SJSA1 (cell line): Measurements from ENCODE around the gene HES6. TPM values are rescaled to one million over a fixed set of nuclear protein-coding genes. Genes with fewer than 3 reads are reported as not detected.

Experiments used
- DNase-seq, 2 experiments: peaks; one replicate each; pipeline ENCODE4 v3.0.0-alpha.2; 2015 to 2020; ENCODE audit warnings: low spot score in 2 of 2, low read depth in 1 of 2
- H3K27ac ChIP-seq: fragments of 250-450 bp; sonication (Bioruptor Pico); 2 replicates; pipeline ENCODE4 v1.5.1; 2020; ENCODE audit warnings: mild to moderate bottlenecking, moderate library complexity
- H3K27me3 ChIP-seq: fragments of 250-450 bp; sonication (Bioruptor Pico); replicated peaks from 2 replicates; pipeline ENCODE4 v1.5.1; 2020; ENCODE audit warnings: mild to moderate bottlenecking, moderate library complexity
- H3K36me3 ChIP-seq: fragments of 250-450 bp; sonication (Bioruptor Pico); 2 replicates; pipeline ENCODE4 v1.5.1; 2020; ENCODE audit warnings: mild to moderate bottlenecking
- H3K4me1 ChIP-seq: fragments of 250-450 bp; sonication (Bioruptor Pico); replicated peaks from 2 replicates; pipeline ENCODE4 v1.6.1; 2021; ENCODE audit warnings: mild to moderate bottlenecking
- H3K4me3 ChIP-seq: fragments of 250-450 bp; sonication (Bioruptor Pico); 2 replicates; pipeline ENCODE4 v1.5.1; 2020; ENCODE audit warnings: mild to moderate bottlenecking
- H3K9me3 ChIP-seq: fragments of 250-450 bp; sonication (Bioruptor Pico); replicated peaks from 2 replicates; pipeline ENCODE4 v1.5.1; 2020; ENCODE audit warnings: mild to moderate bottlenecking
- total RNA-seq: library from RNA; depleted of rRNA; stranded (reverse); fragments of >200 nt; shearing (Covaris generic); gene quantifications from 2 replicates; pipeline ENCODE4 v1.2.3, GENCODE V29; 2014

HES6 gene
- total RNA-seq, 1 experiment from 2014 or later: 13.8 TPM

- peaks cover 49% of the 10 kb centered on the region for H3K36me3 ChIP-seq
- H3K9me3 ChIP-seq: no peaks in the 10 kb centered on the region
- no peak for DNase-seq
- H3K4me3 ChIP-seq: no peak overlapping the region
- no peaks in the 10 kb centered on the region for H3K4me1 ChIP-seq
- no peaks in the 10 kb centered on the region for H3K27me3 ChIP-seq
- H3K27ac ChIP-seq: no peak overlapping the region
Observed at GRCh38 chr2:238267341-238267710, 27.5 kb upstream of the HES6 start.

DNA sequence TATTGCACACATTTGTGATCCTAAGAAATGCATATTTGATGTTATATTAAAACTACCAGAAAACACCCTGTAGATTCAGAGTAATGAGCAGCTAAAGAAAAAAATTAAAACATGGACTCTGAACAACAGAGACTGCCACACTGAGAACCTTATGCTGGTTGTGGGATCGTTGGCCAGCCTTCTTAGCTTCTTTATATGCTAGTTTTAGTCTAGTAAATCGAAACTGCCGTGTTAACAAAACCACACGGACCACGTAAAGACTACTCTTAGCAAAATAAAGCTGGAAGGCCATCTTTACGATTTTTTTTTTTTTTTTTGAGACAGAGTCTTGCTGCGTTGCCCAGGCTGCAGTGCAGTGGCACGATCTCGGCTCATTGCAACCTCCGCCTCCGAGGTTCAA lies 25.8 kb upstream of the HES6 start:
- H3K9me3 ChIP-seq: no peaks in the 10 kb centered on the region
- no peak for DNase-seq
- no peaks in the 10 kb centered on the region for H3K27me3 ChIP-seq

GRCh38 chr2:238264072-238264460 lies 24.2 kb upstream of the HES6 start:
- no peaks in the 10 kb centered on the region for H3K4me1 ChIP-seq
- H3K27ac ChIP-seq: no peak overlapping the region
- no peaks in the 10 kb centered on the region for H3K9me3 ChIP-seq
- no peak for DNase-seq
- no peaks in the 10 kb centered on the region for H3K27me3 ChIP-seq
- H3K36me3 ChIP-seq: peaks cover 60% of the 10 kb centered on the region
- no peak overlapping the region for H3K4me3 ChIP-seq

More for the DNA sequence above, 25.8 kb upstream of the HES6 start:
- Histone ChIP-seq H3K4me3 (no peak overlapping the region), H3K4me1 (no peaks in the 10 kb centered on the region), H3K36me3 (peaks cover 57% of the 10 kb centered on the region), H3K27ac (no peak overlapping the region)

GRCh38 chr2:238263204-238264071 lies 23.6 kb upstream of the HES6 start:
- Histone ChIP-seq H3K36me3 (peaks cover 57% of the 10 kb centered on the region), H3K4me1 (no peaks in the 10 kb centered on the region), H3K4me3 (no peak overlapping the region), H3K27me3 (no peaks in the 10 kb centered on the region), H3K9me3 (no peaks in the 10 kb centered on the region), H3K27ac (no peak overlapping the region)
- DNase-seq: peak; percentile 71 to 87

DNA sequence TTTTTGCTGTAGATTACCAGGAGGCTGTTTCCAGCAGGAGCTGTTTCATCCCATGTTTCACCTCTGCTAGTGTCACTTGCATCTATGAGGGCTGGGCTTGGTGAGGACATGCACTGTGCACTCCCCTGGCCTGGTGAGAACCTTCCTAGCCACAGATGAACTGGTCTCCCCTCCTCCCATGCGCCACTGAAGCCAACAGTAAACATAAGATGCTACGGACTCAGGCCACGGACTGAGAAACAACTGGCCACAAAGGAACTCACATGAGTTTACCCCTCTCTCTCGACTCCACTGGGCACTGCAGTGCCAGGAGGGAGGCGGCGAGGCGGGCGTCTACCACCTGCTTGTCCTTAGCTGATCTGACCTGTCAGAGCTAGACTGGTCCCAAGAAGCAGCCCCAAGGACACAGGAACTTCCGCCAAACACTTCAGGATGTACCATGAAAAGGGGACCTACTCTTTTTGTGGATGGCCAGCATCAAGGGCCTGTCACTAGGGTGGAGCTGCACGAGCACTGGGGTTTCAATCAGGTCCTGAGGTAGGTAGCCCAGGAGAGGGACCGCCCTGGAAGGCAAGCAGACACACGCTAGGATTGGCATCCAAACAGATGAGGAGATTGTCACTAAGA lies 22.8 kb upstream of the HES6 start:
- Histone ChIP-seq H3K27me3 (no peaks in the 10 kb centered on the region), H3K27ac (no peak overlapping the region), H3K36me3 (peaks cover 58% of the 10 kb centered on the region), H3K4me3 (no peak overlapping the region), H3K9me3 (no peaks in the 10 kb centered on the region), H3K4me1 (no peaks in the 10 kb centered on the region)
- DNase-seq: no peak

DNA sequence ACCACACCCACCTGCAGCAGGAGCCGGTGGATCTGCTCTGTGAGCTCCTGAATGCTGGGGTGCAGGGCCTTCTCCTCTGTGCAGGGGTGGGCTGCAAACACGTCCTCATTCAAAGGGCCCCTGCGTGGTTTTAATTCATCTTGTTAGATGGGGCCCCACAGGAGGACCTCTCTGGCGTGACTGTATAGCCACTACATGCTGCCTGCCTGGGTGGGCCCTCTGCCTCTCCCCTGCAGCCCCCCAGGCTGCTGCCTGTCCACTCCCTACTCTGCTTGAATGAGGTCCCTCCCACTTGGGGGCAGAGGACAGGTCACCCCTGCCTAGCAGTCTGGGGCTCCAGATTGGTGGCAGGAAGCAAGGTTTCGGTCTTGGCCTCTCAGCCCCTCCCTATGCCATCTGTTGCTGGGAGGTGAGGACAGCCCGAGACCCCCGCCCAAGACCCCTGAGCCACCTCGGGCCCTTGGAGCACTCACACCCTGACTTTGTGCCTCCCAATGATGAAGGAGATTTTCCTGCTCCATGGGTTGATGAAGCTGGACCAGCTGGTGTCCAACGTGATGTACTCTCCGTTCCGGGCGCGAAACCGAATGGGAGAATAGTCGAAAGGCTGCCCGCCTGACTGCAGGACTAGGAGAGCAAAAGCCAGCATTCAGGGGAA lies 22.0 kb upstream of the HES6 start:
- no peaks in the 10 kb centered on the region for H3K9me3 ChIP-seq
- no peaks in the 10 kb centered on the region for H3K27me3 ChIP-seq
- H3K36me3 ChIP-seq: peaks cover 58% of the 10 kb centered on the region
- no peak for DNase-seq
- H3K4me1 ChIP-seq: no peaks in the 10 kb centered on the region
- no peak overlapping the region for H3K4me3 ChIP-seq
- H3K27ac ChIP-seq: no peak overlapping the region

DNA sequence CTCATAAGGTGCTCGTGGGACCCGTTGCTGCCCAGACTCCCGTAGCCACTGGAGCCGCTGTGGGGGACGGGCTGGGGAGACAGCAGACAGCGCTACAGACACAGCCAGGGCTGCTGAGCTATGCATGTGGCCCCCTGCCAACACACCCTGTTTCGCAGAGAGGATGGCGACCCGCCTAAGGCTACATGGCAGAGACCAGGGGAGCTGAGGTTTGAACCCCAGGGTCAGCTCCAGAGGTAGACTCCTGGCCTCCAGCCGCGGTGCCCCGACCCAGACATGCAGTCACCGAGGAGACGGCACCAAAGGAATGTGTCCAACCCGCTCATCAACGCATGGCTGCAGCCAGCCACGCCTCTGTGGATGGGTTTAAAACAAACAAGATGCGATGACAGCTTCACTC lies 21.0 kb upstream of the HES6 start:
- no peak for DNase-seq
- Histone ChIP-seq H3K4me1 (no peaks in the 10 kb centered on the region), H3K27me3 (no peaks in the 10 kb centered on the region), H3K36me3 (peaks cover 68% of the 10 kb centered on the region), H3K4me3 (no peak overlapping the region), H3K27ac (no peak overlapping the region), H3K9me3 (no peaks in the 10 kb centered on the region)

DNA sequence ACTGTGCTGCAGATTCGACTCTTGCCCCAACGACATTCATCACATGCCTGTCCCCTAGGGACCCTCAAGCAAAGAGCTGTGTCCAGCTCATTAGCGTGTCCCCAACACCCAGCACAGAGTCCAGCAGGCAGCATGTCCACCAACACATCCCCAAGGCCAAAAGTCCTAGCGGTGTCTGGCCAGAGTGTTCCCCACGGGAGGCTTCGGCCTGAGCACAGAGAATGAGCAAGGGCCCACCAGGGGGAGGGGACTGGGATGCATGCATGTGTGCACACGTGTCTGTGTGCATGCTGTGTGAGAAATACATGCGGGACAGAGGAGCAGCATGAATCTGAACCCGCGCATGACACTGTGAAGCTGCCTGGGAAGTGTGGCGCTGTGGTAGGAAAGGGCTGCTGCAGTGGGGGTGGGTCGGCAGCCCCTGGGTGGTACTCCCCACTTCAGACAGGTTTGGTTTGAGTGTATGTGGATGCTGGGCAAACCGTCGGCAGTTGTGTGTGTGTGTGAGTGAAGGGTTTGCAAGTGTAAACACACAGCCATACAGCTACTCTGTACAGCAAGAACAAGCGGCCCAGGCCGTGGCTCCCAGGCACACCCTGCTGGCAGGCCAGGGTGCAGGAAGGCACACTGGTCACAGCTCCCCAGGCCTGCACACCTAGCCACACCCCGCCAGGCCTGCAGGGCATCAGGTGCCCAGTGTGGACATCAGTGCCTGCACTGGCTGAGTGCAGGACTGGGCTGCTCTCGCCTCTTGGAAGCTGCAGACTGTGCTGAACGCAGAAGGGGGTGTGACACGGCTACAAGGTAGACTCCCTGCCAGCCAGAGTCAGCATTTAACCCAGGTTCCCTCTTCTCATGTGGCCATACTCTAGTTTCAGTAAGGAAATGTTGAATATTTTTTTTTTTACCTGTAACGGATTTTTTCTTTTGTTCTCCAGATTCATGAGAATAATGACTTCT lies 19.5 kb upstream of the HES6 start:
- Histone ChIP-seq H3K36me3 (peaks cover 69% of the 10 kb centered on the region), H3K27ac (no peak overlapping the region), H3K4me3 (no peak overlapping the region), H3K27me3 (no peaks in the 10 kb centered on the region), H3K9me3 (no peaks in the 10 kb centered on the region), H3K4me1 (no peaks in the 10 kb centered on the region)
- DNase-seq: no peak

GRCh38 chr2:238257786-238258700 lies 18.2 kb upstream of the HES6 start:
- Histone ChIP-seq H3K36me3 (peaks cover 67% of the 10 kb centered on the region), H3K9me3 (no peaks in the 10 kb centered on the region), H3K4me3 (no peak overlapping the region), H3K27ac (no peak overlapping the region), H3K27me3 (no peaks in the 10 kb centered on the region), H3K4me1 (no peaks in the 10 kb centered on the region)
- DNase-seq: no peak

DNA sequence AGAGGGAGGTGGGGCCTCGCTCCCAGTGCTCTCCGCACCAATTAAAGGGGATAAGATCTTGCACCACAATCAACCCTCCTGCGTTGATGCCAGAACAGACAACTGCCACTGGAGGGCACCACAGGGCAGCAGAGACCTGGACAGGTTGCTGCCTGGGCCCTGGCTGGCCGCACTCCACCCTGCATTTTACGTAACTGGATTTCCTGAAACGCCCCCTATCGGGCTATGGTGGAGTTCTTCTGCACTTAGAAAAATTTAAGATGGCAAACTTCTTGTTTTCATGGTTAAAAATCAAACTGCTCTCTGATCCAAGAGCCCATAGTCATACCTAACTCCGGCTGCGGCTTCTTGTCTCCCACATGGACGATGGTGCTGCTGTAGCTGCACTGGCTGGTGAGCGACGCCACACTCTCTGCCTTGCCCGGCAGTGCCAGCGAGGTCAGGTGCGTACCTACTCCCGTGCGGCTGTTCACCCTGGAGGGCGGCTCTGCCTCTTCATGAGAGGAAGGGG lies 16.8 kb upstream of the HES6 start:
- DNase-seq: peak; percentile 55 to 90
- H3K9me3 ChIP-seq: no peaks in the 10 kb centered on the region
- H3K27me3 ChIP-seq: no peaks in the 10 kb centered on the region
- H3K4me1 ChIP-seq: no peaks in the 10 kb centered on the region
- H3K4me3 ChIP-seq: no peak overlapping the region
- H3K27ac ChIP-seq: no peak overlapping the region
- peaks cover 65% of the 10 kb centered on the region for H3K36me3 ChIP-seq

DNA sequence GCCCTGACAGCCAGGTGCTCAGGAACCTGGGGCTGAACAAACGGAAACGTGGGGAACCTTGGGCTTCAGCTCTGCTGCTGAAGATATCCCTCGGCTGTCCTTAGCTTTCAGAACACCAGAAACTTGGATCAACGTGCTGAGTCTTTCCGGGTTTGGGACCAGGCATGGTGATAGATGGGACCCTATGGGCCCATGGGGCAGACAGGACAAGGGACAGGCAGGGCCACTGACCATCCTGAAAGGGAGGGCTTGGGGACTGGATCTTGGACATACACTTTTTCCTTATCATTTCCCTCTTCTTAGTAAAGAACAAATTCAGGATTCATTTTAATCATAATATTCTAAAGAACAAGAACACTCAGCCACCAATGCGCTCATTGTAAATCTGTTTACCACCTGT lies 16.3 kb upstream of the HES6 start:
- no peaks in the 10 kb centered on the region for H3K27me3 ChIP-seq
- H3K36me3 ChIP-seq: peaks cover 63% of the 10 kb centered on the region
- H3K4me3 ChIP-seq: no peak overlapping the region
- H3K9me3 ChIP-seq: no peaks in the 10 kb centered on the region
- no peak overlapping the region for H3K27ac ChIP-seq
- H3K4me1 ChIP-seq: no peaks in the 10 kb centered on the region
- no peak for DNase-seq

DNA sequence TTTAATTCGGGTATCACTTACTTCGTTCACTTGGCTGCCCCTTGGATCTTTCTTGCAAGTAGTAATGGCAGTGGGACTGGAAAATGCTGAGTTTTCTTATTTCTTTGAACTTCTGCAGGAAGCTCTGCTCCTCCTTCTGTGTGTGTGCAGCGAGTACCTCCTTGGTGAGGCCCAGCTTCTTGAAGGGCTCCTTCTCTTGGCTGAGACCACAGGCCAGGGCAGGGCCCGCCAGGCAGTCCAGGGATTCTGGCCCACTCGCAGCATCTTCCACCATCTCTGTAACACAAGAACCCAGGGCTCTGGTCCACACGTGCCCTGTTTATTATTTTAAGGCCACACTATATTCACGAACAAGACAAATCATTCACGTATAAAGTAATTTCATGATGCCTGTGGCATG lies 15.8 kb upstream of the HES6 start:
- Histone ChIP-seq H3K27me3 (no peaks in the 10 kb centered on the region), H3K27ac (no peak overlapping the region), H3K36me3 (peaks cover 60% of the 10 kb centered on the region), H3K9me3 (no peaks in the 10 kb centered on the region), H3K4me1 (no peaks in the 10 kb centered on the region), H3K4me3 (no peak overlapping the region)
- DNase-seq: no peak
